ENCODE measurements around the gene RNF157. TPM values are rescaled to one million over a fixed set of nuclear protein-coding genes. Genes with fewer than 3 reads are reported as not detected.
A peak's percentile ranks its signal among the peaks of the same experiment; 100 is the strongest.

RNF157 gene
- total and polyA plus RNA-seq, 2 of the 13 experiments (the other 11 are each of a cell fraction or from before 2014, with no cell fraction given): 0.44 to 1.5 TPM

DNA sequence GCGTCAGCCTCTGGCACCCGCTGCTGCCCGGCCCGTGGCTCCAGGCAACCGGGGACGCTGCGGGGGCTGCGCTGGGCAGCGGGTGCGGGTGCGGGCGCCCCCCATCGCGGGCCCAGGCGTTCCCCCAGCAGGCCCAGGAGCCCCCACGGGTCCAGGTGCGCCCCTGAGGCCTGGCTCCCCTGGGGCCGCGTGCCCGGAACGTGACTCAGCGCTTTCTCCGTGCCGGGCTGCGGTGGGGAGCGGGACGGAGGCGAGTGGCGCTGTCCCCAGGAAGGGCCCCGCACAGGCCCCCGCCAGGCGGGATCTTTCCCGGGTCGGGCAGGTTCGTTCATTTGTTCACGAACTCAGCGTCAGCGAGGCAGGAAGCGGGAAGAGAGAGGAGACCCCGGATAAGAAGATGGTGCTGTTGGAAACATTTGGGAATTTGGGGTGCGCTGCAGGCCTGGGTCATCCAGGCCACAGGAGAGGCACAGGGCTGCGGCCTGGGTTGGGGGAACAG is 118.3 kb downstream of the RNF157 start:
- no peak for DNase-seq (ENCODE audit: low spot score)
- Histone ChIP-seq H3K9ac (ENCODE audit: insufficient read depth, low read depth, low read length) (no peak overlapping the region), H3K27ac (ENCODE audit: extremely low read length, insufficient read depth, low read length) (no peak overlapping the region), H4K20me1 (ENCODE audit: insufficient read depth, low read length) (no peaks in the 10 kb centered on the region), H3K4me1 (ENCODE audit: insufficient read depth, low read length) (peaks cover 28% of the 10 kb centered on the region), H3K27me3 (ENCODE audit: control insufficient read depth in 1 of 2, insufficient read depth in 2 of 2, low read length in 2 of 2) (peaks cover 0 to 13% of the 10 kb centered on the region in 2 experiments; a peak in 3 of 5 replicates), H3K79me2 (ENCODE audit: insufficient read depth, low read length) (no peaks in the 10 kb centered on the region), H3K4me3 (replicated peaks in 1 of 3; ENCODE audit: insufficient read depth in 1 of 3, low read depth in 2 of 3, low read length in 3 of 3) (no peak overlapping the region), H2AFZ (ENCODE audit: low read length) (no peak overlapping the region), H3K4me2 (ENCODE audit: low read depth, low read length) (no peak overlapping the region), H3K9me3 (ENCODE audit: low read length) (no peaks in the 10 kb centered on the region), H3K36me3 (replicated peaks in 1 of 2; ENCODE audit: control insufficient read depth in 1 of 2, insufficient read depth in 2 of 2, low read length in 2 of 2) (no peaks in the 10 kb centered on the region)
- WGBS (ENCODE audit: low lambda C conversion rate): 85% methylated on average over 37 of the region's 42 CpGs
- no peak for ATAC-seq
- intact Hi-C loops (cut with micrococcal nuclease; ENCODE audit: unreplicated experiment): loop anchor here (1.0 kb wide), 3 partner anchors 31 to 157 kb away; no protein-coding TSS in a partner anchor
- POLR2A ChIA-PET: no interaction called here
- no TSS peak for BruUV-seq (replicated peaks)
- in situ Hi-C loops (cut with HindIII; ENCODE audit: extremely low pct_ligation_motif_present, low pct_unique_long_range_greater_than_20kb): loop anchor here (5.0 kb wide), 2 partner anchors 35 to 155 kb away; no protein-coding TSS in a partner anchor
- no peak for FAIRE-seq
- CTCF ChIA-PET (ENCODE audit: low intra/inter-chr PET ratio, low total read pairs): interaction anchor here (1.2 to 5.1 kb wide), 6 partner anchors 25 to 157 kb away, joined by 4 to 78 read pairs (median 28); no protein-coding TSS in a partner anchor
- peak; percentile 25 for TF ChIP-seq MED8 (CRISPR knock-in tag; IDR thresholded peaks at IDR 0.05; ENCODE audit: insufficient replicate concordance)
- no peak for TF ChIP-seq SYNCRIP (IDR thresholded peaks at IDR 0.05; ENCODE audit: insufficient read depth, low read depth, low read length)
- TF ChIP-seq ZXDC (CRISPR knock-in tag; IDR thresholded peaks at IDR 0.05): 0 out of 2 replicates have a peak, but pooled peaks have one; percentile 35
- no peak for TF ChIP-seq SMARCE1 (IDR thresholded peaks at IDR 0.05; ENCODE audit: borderline replicate concordance)
- no peak for TF ChIP-seq ZNF24 (IDR thresholded peaks at IDR 0.05)
- no peak for TF ChIP-seq AHR (CRISPR knock-in tag; IDR thresholded peaks at IDR 0.05)
- no peak for TF ChIP-seq AKAP8 (CRISPR knock-in tag; IDR thresholded peaks at IDR 0.05)
- TF ChIP-seq ZNF841 (CRISPR knock-in tag; IDR thresholded peaks at IDR 0.05; ENCODE audit: borderline replicate concordance): 0 out of 2 replicates have a peak, but pooled peaks have one; percentile 31
- TF ChIP-seq NFE2L2 (IDR thresholded peaks at IDR 0.05; ENCODE audit: low read length): peak; percentile 72
- TF ChIP-seq EED (CRISPR knock-in tag; IDR thresholded peaks at IDR 0.05): no peak
- TF ChIP-seq ZNF800 (CRISPR knock-in tag; IDR thresholded peaks at IDR 0.05): no peak
- TF ChIP-seq, protein P1, sequence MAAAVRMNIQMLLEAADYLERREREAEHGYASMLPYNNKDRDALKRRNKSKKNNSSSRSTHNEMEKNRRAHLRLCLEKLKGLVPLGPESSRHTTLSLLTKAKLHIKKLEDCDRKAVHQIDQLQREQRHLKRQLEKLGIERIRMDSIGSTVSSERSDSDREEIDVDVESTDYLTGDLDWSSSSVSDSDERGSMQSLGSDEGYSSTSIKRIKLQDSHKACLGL (CRISPR knock-in tag; IDR thresholded peaks at IDR 0.05): peak; percentile 44; the same call in 1 of the 2 replicates
- TF ChIP-seq HOXA7 (CRISPR knock-in tag; IDR thresholded peaks at IDR 0.05): 0 out of 2 replicates have a peak, but pooled peaks have one; percentile 51
- no peak for TF ChIP-seq NCOR1 (IDR thresholded peaks at IDR 0.05; ENCODE audit: borderline replicate concordance, low read length)
- TF ChIP-seq, protein P2, sequence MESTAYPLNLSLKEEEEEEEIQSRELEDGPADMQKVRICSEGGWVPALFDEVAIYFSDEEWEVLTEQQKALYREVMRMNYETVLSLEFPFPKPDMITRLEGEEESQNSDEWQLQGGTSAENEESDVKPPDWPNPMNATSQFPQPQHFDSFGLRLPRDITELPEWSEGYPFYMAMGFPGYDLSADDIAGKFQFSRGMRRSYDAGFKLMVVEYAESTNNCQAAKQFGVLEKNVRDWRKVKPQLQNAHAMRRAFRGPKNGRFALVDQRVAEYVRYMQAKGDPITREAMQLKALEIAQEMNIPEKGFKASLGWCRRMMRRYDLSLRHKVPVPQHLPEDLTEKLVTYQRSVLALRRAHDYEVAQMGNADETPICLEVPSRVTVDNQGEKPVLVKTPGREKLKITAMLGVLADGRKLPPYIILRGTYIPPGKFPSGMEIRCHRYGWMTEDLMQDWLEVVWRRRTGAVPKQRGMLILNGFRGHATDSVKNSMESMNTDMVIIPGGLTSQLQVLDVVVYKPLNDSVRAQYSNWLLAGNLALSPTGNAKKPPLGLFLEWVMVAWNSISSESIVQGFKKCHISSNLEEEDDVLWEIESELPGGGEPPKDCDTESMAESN (CRISPR knock-in tag; conservative IDR thresholded peaks at IDR 0.05): no peak
- no peak for TF ChIP-seq CBX1 (IDR thresholded peaks at IDR 0.05; ENCODE audit: low read depth)
- TF ChIP-seq, protein P3, sequence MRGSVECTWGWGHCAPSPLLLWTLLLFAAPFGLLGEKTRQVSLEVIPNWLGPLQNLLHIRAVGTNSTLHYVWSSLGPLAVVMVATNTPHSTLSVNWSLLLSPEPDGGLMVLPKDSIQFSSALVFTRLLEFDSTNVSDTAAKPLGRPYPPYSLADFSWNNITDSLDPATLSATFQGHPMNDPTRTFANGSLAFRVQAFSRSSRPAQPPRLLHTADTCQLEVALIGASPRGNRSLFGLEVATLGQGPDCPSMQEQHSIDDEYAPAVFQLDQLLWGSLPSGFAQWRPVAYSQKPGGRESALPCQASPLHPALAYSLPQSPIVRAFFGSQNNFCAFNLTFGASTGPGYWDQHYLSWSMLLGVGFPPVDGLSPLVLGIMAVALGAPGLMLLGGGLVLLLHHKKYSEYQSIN (CRISPR knock-in tag; IDR thresholded peaks at IDR 0.05; ENCODE audit: borderline replicate concordance): no peak
